ENCODE measurements around the gene SCT.

GRCh38 chr11:581342-581741, 45.6 kb downstream of the SCT start:
- TF ChIP-seq CTCF (IDR thresholded peaks at IDR 0.05; ENCODE audit: low read length): no peak
- no peak for TF ChIP-seq EZH2 (IDR thresholded peaks at IDR 0.05; ENCODE audit: borderline replicate concordance, low read length)

Measured in OCI-LY1 (cell line).